GM23248 (cell line): ENCODE results near the gene MGAT4A. TPM values are rescaled to one million over a fixed set of nuclear protein-coding genes. Genes with fewer than 3 reads are reported as not detected.
A peak's percentile ranks its signal among the peaks of the same experiment; 100 is the strongest.

Experiments used
- DNase-seq: peaks from one replicate; pipeline ENCODE4 v3.0.0-alpha.2; 2015
- H2AFZ ChIP-seq: fragments of 200-600 bp; sonication (generic); 2 replicates; pipeline ENCODE4 v1.6.1; 2016; ENCODE audit warnings: antibody characterized with exemption
- H3F3A ChIP-seq: fragments of 200-600 bp; sonication (generic); 2 replicates; pipeline ENCODE4 v1.6.1; 2016; ENCODE audit warnings: mild to moderate bottlenecking, antibody characterized with exemption, mixed run types; ENCODE audit not compliant: insufficient read depth
- H3K27ac ChIP-seq: fragments of 200-600 bp; sonication (generic); 2 replicates; pipeline ENCODE4 v1.5.1; 2016; ENCODE audit warnings: mild to moderate bottlenecking
- H3K27me3 ChIP-seq: fragments of 200-600 bp; sonication (generic); replicated peaks from 2 replicates; pipeline ENCODE4 v1.6.1; 2016; ENCODE audit warnings: mild to moderate bottlenecking; ENCODE audit not compliant: insufficient read depth
- H3K36me3 ChIP-seq: fragments of 200-600 bp; sonication (generic); 2 replicates; pipeline ENCODE4 v1.6.1; 2016; ENCODE audit warnings: low read depth, mild to moderate bottlenecking
- H3K4me1 ChIP-seq: fragments of 200-600 bp; sonication (generic); 2 replicates; pipeline ENCODE4 v1.6.1; 2016; ENCODE audit warnings: mild to moderate bottlenecking; ENCODE audit not compliant: insufficient read depth
- H3K4me2 ChIP-seq: fragments of 200-600 bp; sonication (generic); one replicate; pipeline ENCODE4 v1.6.1; 2016; ENCODE audit warnings: mild to moderate bottlenecking; ENCODE audit not compliant: unreplicated experiment
- H3K4me3 ChIP-seq: fragments of 200-600 bp; sonication (generic); 2 replicates; pipeline ENCODE4 v1.5.1; 2016; ENCODE audit warnings: mild to moderate bottlenecking
- H3K79me2 ChIP-seq: fragments of 200-600 bp; sonication (generic); 2 replicates; pipeline ENCODE4 v1.6.1; 2016; ENCODE audit warnings: mild to moderate bottlenecking; ENCODE audit not compliant: insufficient read depth
- H3K9ac ChIP-seq: fragments of 200-600 bp; sonication (generic); 2 replicates; pipeline ENCODE4 v1.6.1; 2016; ENCODE audit warnings: mild to moderate bottlenecking
- H3K9me2 ChIP-seq: fragments of 200-600 bp; sonication (generic); 2 replicates; pipeline ENCODE4 v1.6.1; 2016; ENCODE audit warnings: mixed run types, mild to moderate bottlenecking, moderate library complexity; ENCODE audit not compliant: insufficient read depth
- H3K9me3 ChIP-seq: fragments of 200-600 bp; sonication (generic); one replicate; pipeline ENCODE4 v1.6.1; 2017; ENCODE audit warnings: low read depth
- H4K20me1 ChIP-seq: fragments of 200-600 bp; sonication (generic); 2 replicates; pipeline ENCODE4 v1.6.0; 2016; ENCODE audit not compliant: insufficient read depth
- EZH2 ChIP-seq: fragments of 200-600 bp; sonication (generic); IDR thresholded peaks from 2 replicates; pipeline ENCODE4 v1.6.1; 2018; ENCODE audit warnings: antibody characterized with exemption, mild to moderate bottlenecking; ENCODE audit not compliant: insufficient read depth, poor library complexity, severe bottlenecking
- EZH2phosphoT487 ChIP-seq: fragments of 200-600 bp; sonication (generic); IDR thresholded peaks from 2 replicates; pipeline ENCODE4 v1.6.1; 2018; ENCODE audit warnings: antibody characterized with exemption, moderate library complexity, mild to moderate bottlenecking, low read depth; ENCODE audit not compliant: insufficient read depth
- WGBS, 2 experiments: methylation state at CpG; one replicate each; pipeline ENCODE4 v1.1.6; 2015 to 2017; ENCODE audit warnings: low lambda C conversion rate in 2 of 2, low coverage in 1 of 2; ENCODE audit errors: missing lambda C conversion rate in 2 of 2; 5-methylcytosine and 5-hydroxymethylcytosine counted together
- in situ Hi-C: fragments of 300-500 bp; cut with MboI; formaldehyde crosslinking; loops from 2 replicates; pipeline ENCODE4 v1.15.0; 2020
- polyA plus RNA-seq: library from polyadenylated mRNA; unstranded; fragments of >200 nt; fragmentation: Nextera tagmentation; extraction: Ambion mirVana; gene quantifications from 2 replicates; pipeline ENCODE4 v1.2.1, GENCODE V29; 2016
- total RNA-seq: library from RNA; depleted of rRNA; stranded (reverse); fragments of >200 nt; shearing (Covaris generic); gene quantifications from 2 replicates; pipeline ENCODE4 v1.2.3, GENCODE V29; 2014

Gene MGAT4A
- total and polyA plus RNA-seq, 2 experiments from 2014 or later = under 0.01 TPM; not detected in 1

DNA sequence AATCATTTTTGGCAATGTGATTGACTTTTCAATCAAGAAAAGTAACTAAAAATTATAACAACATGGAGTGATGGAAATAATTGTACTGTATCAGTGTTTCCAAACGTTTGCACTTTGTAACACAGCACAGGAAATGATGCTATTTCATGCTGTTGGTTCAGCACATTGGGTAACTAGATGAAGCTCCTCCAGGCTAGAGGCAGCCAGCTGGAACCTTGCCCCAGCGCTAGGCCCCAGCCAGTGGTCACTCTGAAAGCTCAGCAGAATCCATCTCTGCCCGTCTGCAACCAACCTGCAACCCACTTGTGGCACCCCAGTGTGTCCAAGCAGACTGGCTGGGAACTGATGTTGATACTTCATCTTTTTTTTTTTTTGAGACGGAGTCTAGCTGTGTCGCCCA lies 107.3 kb downstream of the MGAT4A start:
- Histone ChIP-seq H3K9ac (no peak overlapping the region), H2AFZ (no peak overlapping the region), H3K27ac (no peak overlapping the region), H3K9me3 (peaks cover 3% of the 10 kb centered on the region), H3K79me2 (no peaks in the 10 kb centered on the region), H3K4me1 (no peaks in the 10 kb centered on the region), H3K27me3 (no peaks in the 10 kb centered on the region; the same call in 1 of the 2 replicates), H3K4me2 (no peak overlapping the region), H4K20me1 (no peaks in the 10 kb centered on the region), H3K9me2 (no peaks in the 10 kb centered on the region), H3K36me3 (no peaks in the 10 kb centered on the region), H3F3A (peaks cover 9% of the 10 kb centered on the region), H3K4me3 (no peak overlapping the region)
- in situ Hi-C loops = no loop called here
- 61 to 67% methylated on average over 4 to 5 of the region's 5 CpGs for WGBS, 2 experiments
- peak; percentile 23 for DNase-seq
- TF ChIP-seq EZH2 (no peak), EZH2phosphoT487 (no peak)

DNA sequence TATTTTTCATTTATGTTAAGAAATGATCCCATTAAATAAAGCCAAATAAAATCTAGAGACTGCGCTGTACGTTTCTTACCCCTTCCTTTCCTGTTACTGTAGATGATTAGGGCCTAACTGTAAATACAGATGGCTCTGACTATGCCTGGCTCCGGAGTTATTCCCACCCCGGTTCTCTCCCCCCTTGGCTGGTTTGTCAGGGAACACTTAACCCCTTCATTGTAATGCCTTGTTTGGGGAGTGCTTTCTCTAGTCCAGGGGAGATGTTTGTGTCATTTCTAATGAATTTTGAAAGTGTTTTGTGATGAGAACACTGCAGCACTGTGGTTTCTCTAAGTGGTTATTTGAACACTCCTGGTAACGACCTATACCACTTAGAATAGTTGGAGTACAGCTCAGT lies 113.8 kb downstream of the MGAT4A start:
- TF ChIP-seq EZH2phosphoT487 (no peak), EZH2 (no peak)
- WGBS, 2 experiments = 38 to 39% methylated on average over 5 of the region's 5 CpGs
- in situ Hi-C loops = no loop called here
- Histone ChIP-seq H3K9ac (no peak overlapping the region), H3K9me2 (no peaks in the 10 kb centered on the region), H2AFZ (no peak overlapping the region), H3K27ac (no peak overlapping the region), H3K79me2 (peaks cover 14% of the 10 kb centered on the region), H4K20me1 (no peaks in the 10 kb centered on the region), H3K4me2 (no peak overlapping the region), H3K27me3 (no peaks in the 10 kb centered on the region), H3K36me3 (peaks cover 33% of the 10 kb centered on the region; the same call in 1 of the 2 replicates), H3K9me3 (no peaks in the 10 kb centered on the region), H3K4me3 (no peak overlapping the region), H3F3A (peaks cover 9% of the 10 kb centered on the region), H3K4me1 (no peaks in the 10 kb centered on the region)
- DNase-seq = no peak

DNA sequence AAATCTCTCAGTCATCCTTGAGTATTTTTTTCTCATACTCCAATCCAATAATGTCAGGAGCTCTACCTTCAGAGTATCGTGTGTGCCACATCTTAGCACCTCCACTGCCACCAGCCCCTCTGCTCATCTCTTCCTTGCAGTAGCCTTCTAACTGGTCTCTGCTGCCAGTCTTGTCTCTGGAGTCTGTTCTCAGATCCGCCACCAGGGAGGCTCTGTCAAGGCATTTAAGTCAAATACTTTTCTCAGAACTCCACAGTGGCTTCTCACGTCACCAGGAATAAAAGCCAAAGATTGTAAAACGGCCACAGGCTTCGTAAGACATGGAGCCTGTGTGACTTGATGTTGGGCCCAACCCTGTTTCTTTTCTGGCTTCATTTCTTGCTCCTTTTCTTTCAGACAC lies 115.5 kb downstream of the MGAT4A start:
- no peaks in the 10 kb centered on the region for H4K20me1 ChIP-seq
- WGBS, 2 experiments = 76 to 77% methylated on average over 5 of the region's 5 CpGs
- H3K79me2 ChIP-seq = peaks cover 31% of the 10 kb centered on the region
- H3K4me2 ChIP-seq = no peak overlapping the region
- H3K36me3 ChIP-seq = peaks cover 43% of the 10 kb centered on the region
- TF ChIP-seq EZH2 = no peak
- no peak for TF ChIP-seq EZH2phosphoT487
- H2AFZ ChIP-seq = no peak overlapping the region
- H3F3A ChIP-seq = peaks cover 9% of the 10 kb centered on the region
- H3K4me3 ChIP-seq = no peak overlapping the region
- H3K9me2 ChIP-seq = no peaks in the 10 kb centered on the region
- no peak overlapping the region for H3K9ac ChIP-seq
- H3K27ac ChIP-seq = no peak overlapping the region
- DNase-seq = peak; percentile 18
- no peaks in the 10 kb centered on the region for H3K9me3 ChIP-seq
- no peaks in the 10 kb centered on the region for H3K27me3 ChIP-seq
- H3K4me1 ChIP-seq = peaks cover 5% of the 10 kb centered on the region
- in situ Hi-C loops = no loop called here

DNA sequence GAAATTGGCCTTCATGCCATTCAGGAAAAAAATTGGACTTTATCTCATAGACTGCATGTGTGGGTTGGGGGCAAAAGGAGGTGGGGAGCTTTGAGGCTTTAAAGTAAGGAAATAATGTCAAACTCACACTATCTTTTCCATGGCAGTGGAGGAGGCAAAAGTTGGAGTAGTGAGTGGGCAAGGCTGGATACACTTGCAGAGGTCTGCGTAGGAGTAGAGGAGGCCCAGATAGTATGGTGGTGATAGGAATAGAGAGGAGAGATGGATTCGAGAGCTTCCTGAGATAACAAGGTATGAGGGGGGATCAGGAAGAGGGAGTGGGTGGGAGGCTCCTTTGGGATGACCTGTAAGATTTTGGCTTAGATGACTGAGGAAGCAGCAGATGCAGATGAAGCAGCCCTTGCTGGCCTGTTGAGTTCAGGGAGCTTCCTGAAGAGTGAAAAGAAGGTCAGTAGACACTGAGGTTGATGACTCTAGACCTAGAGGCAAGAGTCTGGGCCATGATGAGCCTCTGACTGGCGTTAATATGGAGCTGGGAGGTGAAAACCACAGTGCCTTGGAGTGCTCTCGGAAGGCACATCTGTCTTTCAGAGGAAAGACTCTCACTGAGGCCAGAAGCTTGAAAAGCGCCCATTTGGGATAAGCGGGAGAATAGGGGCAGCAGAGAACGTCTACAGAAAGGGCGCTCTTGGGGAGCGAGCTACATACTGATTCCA lies 116.8 kb downstream of the MGAT4A start:
- no peak for DNase-seq
- 91 to 92% methylated on average over 9 of the region's 9 CpGs for WGBS, 2 experiments
- no peaks in the 10 kb centered on the region for H3K27me3 ChIP-seq
- TF ChIP-seq EZH2 (no peak), EZH2phosphoT487 (no peak)
- H4K20me1 ChIP-seq = no peaks in the 10 kb centered on the region
- peaks cover 44% of the 10 kb centered on the region for H3K36me3 ChIP-seq
- no peak overlapping the region for H3K4me3 ChIP-seq
- H3K9me2 ChIP-seq = no peaks in the 10 kb centered on the region
- H3K4me1 ChIP-seq = peaks cover 16% of the 10 kb centered on the region
- H3K27ac ChIP-seq = no peak overlapping the region
- peaks cover 44% of the 10 kb centered on the region for H3K79me2 ChIP-seq
- no peak overlapping the region for H3K4me2 ChIP-seq
- no peak overlapping the region for H3K9ac ChIP-seq
- in situ Hi-C loops = no loop called here
- no peak overlapping the region for H2AFZ ChIP-seq
- peaks cover 2% of the 10 kb centered on the region; the same call in 1 of the 2 replicates for H3F3A ChIP-seq
- H3K9me3 ChIP-seq = no peaks in the 10 kb centered on the region
